ENCODE data around the gene MRPS25.
"Not testable (repeated sequence)": the region's sequence is repeated elsewhere in the genome, so short reads cannot be mapped to it uniquely, and the experiment has no call there.

The MRPS25 gene

GRCh38 chr3:15042936-15043335, 22.2 kb downstream of the MRPS25 start:
- DNase-seq, result no peak

GRCh38 chr3:15041950-15042349, 23.2 kb downstream of the MRPS25 start:
- no peak for DNase-seq

DNA sequence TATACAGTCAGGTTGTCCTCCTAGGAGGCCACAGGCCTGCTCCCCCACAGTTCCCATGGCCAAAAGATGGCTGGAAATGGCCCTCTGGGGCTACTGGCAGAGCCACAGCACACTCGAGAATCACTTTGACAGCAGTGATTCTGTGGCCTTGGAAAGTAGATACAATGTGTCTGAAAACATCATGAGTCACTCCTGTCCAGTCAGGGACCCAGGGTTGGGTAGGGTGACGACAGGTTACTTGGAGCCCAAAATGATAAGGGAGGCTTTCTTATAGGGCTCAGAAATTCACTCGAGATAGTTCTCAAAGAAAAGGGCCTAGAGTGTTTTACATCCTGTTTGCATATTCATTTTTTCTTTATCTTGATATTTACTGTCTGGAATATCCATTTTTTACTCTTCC, 24.3 kb downstream of the MRPS25 start:
- no peak for DNase-seq

GRCh38 chr3:15038306-15038705, 26.8 kb downstream of the MRPS25 start:
- no peak for DNase-seq

DNA sequence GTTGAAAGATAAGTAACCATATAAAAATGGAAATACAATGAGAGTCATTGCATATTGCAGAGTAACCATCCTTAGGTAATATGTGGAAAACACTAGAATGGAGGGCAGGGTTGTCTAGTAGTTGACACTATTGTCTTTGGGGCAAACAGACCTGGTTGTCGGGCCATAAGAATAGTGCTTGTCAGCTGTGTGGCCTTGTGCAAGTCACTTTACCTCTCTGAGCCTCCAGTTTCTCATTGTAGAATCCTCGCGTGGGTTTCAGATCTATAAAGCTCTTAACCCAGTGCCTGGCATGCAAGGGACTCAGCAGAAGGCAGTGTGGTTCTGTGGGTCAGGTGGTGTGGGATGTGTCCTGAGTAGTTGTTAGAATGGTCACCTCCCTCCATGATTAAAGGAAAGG, 32.0 kb downstream of the MRPS25 start:
- no peak for DNase-seq

GRCh38 chr3:15032650-15033049, 32.5 kb downstream of the MRPS25 start:
- DNase-seq, result no peak

DNA sequence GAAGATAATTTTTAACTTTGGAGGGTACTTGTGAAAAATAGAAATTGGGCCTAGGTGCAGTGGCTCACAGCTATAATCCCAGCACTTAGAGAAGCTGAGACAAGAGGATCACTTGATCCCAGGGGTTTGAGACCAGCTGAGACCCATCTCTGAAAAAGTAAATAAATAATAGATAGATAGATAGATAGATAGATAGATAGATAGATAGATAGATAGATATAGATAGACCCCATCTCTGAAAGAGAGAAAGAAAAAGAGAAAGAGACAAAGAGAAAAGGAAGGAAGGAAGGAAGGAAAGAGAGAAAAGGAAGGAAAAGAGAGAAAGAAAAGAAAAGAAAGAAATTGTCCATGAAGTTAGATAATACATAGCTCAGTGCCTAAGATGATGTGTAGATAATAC, 35.5 kb downstream of the MRPS25 start:
- no peak for DNase-seq

GRCh38 chr3:15023719-15024118, 41.4 kb downstream of the MRPS25 start:
- no peak for DNase-seq

- DNase-seq, result no peak
Measured at GRCh38 chr3:15023249-15023648, 41.9 kb downstream of the MRPS25 start.

DNA sequence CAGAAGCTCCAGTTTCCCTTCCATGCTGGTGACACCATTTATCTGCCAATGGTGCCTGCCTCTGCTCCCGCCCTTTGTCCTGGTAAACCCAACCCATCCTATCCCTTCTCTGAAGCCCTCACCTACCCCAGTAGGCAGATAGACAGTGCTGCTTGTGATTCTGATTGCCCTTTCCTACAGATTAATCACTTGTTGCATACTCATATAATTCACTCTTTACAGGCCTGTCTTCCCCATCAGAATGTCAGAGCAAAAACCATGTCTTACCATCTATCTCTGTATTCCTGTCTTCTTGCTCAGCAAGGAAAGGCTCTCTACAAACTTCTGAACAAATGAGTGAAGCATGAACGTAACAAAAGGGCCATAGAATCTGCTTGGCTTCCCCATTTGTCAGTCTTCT, 47.9 kb downstream of the MRPS25 start:
- DNase-seq, result no peak

DNA sequence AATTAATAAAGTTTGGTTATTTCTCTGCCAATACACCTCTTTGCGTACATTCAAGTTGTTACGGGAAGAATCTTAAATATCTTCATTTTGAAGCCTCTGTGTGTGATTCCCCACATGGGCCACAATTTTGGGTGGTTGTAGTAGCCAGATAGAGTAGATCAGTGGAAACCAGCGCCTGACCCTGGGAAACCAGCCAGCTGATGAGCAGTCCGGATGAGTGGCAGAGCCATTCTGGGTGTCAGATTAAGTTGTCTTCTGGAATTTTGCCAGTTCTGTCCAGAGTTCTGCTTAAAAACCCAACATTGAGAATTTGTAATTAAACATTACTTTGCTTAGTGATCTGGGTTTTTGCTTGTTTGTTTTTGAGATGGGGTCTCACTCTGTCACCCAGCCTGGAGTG, 49.7 kb downstream of the MRPS25 start:
- DNase-seq, result no peak

DNA sequence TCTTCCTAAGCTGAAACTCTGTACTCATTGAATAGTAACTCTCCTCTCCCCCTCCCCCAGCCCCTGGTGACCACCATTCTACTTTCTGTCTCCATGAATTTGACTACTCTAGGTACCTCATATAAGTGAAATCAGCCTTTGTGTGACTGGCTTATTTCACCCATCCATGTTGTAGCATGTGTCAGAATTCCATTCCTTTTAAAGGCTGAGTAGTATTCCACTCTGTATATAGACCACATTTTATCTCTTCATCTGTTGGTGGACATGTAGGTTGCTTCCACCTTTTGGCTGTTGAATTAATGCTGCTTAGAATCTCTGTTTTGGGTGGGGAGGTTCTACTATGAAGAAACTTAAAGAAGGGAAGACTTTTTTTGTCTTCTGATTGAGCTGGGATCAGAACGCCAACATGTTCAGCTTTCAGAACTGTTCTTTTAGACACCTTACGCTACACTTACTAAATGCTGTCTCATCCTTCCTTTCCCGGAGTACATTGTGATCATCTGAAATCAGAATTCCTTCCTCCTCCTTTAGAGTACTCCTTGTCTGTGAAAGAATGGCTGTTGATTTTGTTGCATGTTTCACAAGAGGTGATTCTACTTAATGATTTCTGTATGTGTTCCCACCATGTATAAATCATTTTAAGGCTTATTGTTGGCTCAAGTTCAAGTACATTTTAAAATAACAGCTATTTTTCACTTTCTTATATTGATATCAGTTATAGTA, 50.3 kb downstream of the MRPS25 start:
- no peak for DNase-seq

DNA sequence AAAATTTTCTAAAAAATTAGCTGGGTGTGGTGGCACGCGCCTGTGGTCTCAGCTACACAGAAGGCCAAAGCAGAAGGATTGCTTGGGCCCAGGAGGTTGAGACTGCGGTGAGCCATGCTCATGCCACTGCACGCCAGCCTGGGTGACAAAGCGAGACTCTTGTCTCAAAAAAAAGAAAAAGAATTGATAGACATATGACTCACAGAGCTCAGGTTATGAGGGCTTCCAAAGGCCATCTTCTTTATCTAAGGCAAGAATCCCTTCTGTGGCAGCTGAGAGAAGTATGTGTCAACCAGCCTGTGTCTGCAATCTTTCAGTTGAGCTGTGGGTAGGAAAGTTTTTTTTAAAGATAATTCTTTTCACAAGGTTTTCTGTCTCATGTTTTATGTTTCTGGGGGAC, 53.9 kb downstream of the MRPS25 start:
- DNase-seq, result no peak

- no peak for DNase-seq
Measured at GRCh38 chr3:15010664-15011063, 54.5 kb downstream of the MRPS25 start.

- no peak for DNase-seq
Measured at GRCh38 chr3:15009167-15009566, 55.9 kb downstream of the MRPS25 start.

DNA sequence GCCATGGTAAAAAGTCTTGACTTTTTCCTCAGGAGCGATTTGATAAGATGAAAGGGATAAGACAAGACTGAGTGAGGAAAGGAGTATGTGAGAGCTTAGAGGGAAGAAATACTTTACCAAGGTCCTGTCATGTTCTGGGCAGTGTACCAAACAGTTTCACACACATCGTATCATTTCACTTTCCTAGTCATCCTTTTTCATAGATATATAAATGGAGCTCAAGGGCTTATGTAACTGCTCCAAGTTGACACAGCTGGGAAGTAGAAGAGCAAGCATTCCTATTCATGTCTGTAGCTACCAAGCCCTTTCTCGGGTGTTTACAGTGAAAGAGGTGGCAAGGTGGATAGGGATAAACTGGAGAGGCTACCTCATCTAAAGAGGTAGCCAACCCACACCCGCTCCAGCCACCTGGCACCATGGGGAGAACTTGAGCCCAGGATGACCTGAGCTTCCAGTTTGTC, 57.4 kb downstream of the MRPS25 start:
- DNase-seq, result no peak

DNA sequence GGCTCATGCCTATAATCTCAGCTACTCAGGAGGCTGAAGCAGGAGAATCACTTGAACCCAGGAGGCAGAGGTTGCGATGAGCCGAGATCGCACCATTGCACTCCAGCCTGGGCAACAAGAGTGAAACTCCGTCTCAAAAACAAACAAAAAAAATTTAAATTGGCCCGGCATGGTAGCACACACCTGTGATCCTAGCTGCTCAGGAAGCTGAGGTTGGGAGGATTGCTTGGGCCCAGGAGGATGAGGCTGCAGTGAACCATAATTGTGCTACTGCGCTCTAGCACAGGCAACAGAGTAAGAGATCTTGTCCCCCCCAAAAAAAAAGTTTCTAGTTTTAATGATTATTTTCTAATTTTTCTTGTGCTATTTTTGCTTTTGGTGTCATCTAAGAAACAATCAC, 65.9 kb downstream of the MRPS25 start:
- not testable (repeated sequence) for DNase-seq
